Lung (tissue), 12 donors: ENCODE results near the gene SMAD2. TPM values are rescaled to one million over a fixed set of nuclear protein-coding genes. Genes with fewer than 3 reads are reported as not detected.

Experiments used
- ATAC-seq: fragments of 200-7000 bp; cut with Tn5 transposase; one replicate; pipeline ENCODE4 v1.9.1; 2020; ENCODE audit warnings: moderate number of reproducible peaks; ENCODE audit not compliant: insufficient read depth, low FRiP score
- DNase-seq, 3 donors: peaks; one replicate each; pipeline ENCODE4 v3.0.0-alpha.2; 2013 to 2017
- H3K27ac ChIP-seq, 2 donors: one replicate each; pipeline ENCODE4 v1.5.1; 2013; ENCODE audit warnings: mild to moderate bottlenecking in 2 of 2, moderate library complexity in 2 of 2, control low read depth in 1 of 2, inconsistent platforms in 1 of 2, low read depth in 1 of 2, low read length in 1 of 2
- H3K27me3 ChIP-seq, 3 donors: one replicate each; pipeline ENCODE4 v1.5.1; 2013; ENCODE audit warnings: low read length in 2 of 3; ENCODE audit not compliant: control insufficient read depth in 3 of 3, insufficient read depth in 3 of 3
- H3K36me3 ChIP-seq, 4 donors: one replicate each; pipeline ENCODE4 v1.5.1; 2013; ENCODE audit warnings: low read length in 4 of 4, mild to moderate bottlenecking in 1 of 4, moderate library complexity in 1 of 4; ENCODE audit not compliant: control insufficient read depth in 4 of 4, insufficient read depth in 4 of 4
- H3K4me1 ChIP-seq, 5 donors: one replicate each; pipeline ENCODE4 v1.5.1; 2013; ENCODE audit warnings: low read length in 5 of 5, mild to moderate bottlenecking in 2 of 5, moderate library complexity in 1 of 5; ENCODE audit not compliant: control insufficient read depth in 5 of 5, insufficient read depth in 5 of 5
- H3K4me3 ChIP-seq: one replicate; pipeline ENCODE4 v1.5.1; 2013; ENCODE audit warnings: mild to moderate bottlenecking, control low read depth, moderate library complexity
- H3K9ac ChIP-seq, 2 donors: one replicate each; pipeline ENCODE4 v1.5.1; 2013; ENCODE audit warnings: low read length in 2 of 2, control low read depth in 1 of 2; ENCODE audit not compliant: insufficient read depth in 1 of 2
- H3K9me3 ChIP-seq, 4 donors: one replicate each; pipeline ENCODE4 v1.5.1; 2013; ENCODE audit warnings: low read length in 3 of 4, mild to moderate bottlenecking in 1 of 4, moderate library complexity in 1 of 4; ENCODE audit not compliant: control insufficient read depth in 4 of 4, insufficient read depth in 3 of 4
- WGBS, 2 donors: extraction: QIAGEN DNeasy Blood & Tissue Kit; methylation state at CpG; one replicate each; pipeline ENCODE4 v1.1.7; 2013; 5-methylcytosine and 5-hydroxymethylcytosine counted together
- polyA plus RNA-seq, 2 donors: library from polyadenylated mRNA; stranded (reverse); fragments of 200-250 nt; gene quantifications; one replicate each; pipeline ENCODE4 v1.2.1, GENCODE V29; 2013
- total RNA-seq, 2 donors: library from RNA; depleted of rRNA in 1 of 2; stranded (reverse); fragments of >200 nt in 1 of 2; gene quantifications; one replicate each; pipeline ENCODE4 v1.2.1, GENCODE V29; 2014 to 2021
- TF ChIP-seq, protein P1 (sequence below): IDR thresholded peaks from 2 replicates; pipeline ENCODE4 v1.5.1; 2012; ENCODE audit warnings: mild to moderate bottlenecking; ENCODE audit errors: control extremely low read depth, extremely low read depth
- donor health status: control.
- donor health status: control.
- donor health status: Bipolar disorder and iron deficiency.
- donor health status: healthy.
- donor health status: DM: yes; HTN: yes; CAD: no.

The SMAD2 gene
- total and polyA plus RNA-seq, 4 donors = 30.6 to 161 (median 90.2) TPM

DNA sequence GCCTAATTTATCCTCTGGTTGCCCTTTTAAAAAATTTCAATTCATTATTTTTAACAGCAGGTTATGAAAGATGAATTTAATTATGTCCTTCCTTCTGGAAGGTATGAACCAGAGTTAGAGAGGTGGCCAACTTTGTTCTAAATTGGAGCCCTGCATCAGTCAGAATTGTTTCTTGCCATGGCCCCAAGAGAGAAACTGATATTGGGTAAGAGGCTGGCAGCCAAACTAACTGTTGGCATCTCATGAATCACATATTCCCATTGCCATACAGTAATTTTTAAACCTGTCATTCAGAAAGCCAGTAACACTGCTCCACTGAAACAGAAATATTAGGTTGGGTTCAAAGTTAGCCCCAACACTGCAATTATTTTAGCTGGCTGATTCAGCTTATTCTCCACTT is 67.4 kb downstream of the SMAD2 start:
- H3K27ac ChIP-seq = no peak overlapping the region
- H3K4me3 ChIP-seq = no peak overlapping the region
- peaks cover 3 to 29% (median 14%) of the 10 kb centered on the region in 4 donors for H3K36me3 ChIP-seq
- no peak for ATAC-seq
- TF ChIP-seq, protein P1, sequence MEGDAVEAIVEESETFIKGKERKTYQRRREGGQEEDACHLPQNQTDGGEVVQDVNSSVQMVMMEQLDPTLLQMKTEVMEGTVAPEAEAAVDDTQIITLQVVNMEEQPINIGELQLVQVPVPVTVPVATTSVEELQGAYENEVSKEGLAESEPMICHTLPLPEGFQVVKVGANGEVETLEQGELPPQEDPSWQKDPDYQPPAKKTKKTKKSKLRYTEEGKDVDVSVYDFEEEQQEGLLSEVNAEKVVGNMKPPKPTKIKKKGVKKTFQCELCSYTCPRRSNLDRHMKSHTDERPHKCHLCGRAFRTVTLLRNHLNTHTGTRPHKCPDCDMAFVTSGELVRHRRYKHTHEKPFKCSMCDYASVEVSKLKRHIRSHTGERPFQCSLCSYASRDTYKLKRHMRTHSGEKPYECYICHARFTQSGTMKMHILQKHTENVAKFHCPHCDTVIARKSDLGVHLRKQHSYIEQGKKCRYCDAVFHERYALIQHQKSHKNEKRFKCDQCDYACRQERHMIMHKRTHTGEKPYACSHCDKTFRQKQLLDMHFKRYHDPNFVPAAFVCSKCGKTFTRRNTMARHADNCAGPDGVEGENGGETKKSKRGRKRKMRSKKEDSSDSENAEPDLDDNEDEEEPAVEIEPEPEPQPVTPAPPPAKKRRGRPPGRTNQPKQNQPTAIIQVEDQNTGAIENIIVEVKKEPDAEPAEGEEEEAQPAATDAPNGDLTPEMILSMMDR = no peak
- H3K9ac ChIP-seq = no peak overlapping the region
- peaks cover 0 to 3% (median 0%) of the 10 kb centered on the region in 4 donors for H3K9me3 ChIP-seq
- no peak for DNase-seq
- H3K4me1 ChIP-seq = peaks cover 0 to 3% (median 0%) of the 10 kb centered on the region in 5 donors
- no peaks in the 10 kb centered on the region for H3K27me3 ChIP-seq

DNA sequence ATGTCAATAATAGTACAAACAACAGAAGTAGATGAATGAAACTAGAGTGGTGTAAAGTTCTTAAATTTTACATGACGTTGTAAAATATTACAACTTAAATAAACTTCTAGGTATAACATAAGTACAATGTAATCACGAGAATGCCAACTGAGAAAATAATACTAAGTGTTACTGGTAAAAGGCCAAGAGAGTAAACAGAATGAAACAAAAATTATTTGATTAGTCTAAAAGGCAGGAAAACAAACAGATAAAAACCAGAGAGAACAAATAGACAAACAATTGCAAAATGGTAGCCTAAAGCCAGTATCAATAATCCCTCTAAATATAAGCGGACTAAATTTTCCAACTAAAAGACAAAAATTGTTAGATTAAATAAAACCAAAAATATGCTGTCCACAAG is 71.9 kb downstream of the SMAD2 start:
- peaks cover 0 to 3% (median 0%) of the 10 kb centered on the region in 5 donors for H3K4me1 ChIP-seq
- no peak overlapping the region for H3K27ac ChIP-seq
- ATAC-seq = no peak
- H3K27me3 ChIP-seq = no peaks in the 10 kb centered on the region
- H3K9ac ChIP-seq = no peak overlapping the region
- peaks cover 4 to 42% (median 24%) of the 10 kb centered on the region in 4 donors for H3K36me3 ChIP-seq
- no peak overlapping the region for H3K4me3 ChIP-seq
- TF ChIP-seq, protein P1 = no peak
- H3K9me3 ChIP-seq = peaks cover 0 to 16% (median 6%) of the 10 kb centered on the region in 4 donors
- 91 to 95% methylated on average over 3 of the region's 3 CpGs for WGBS, 2 donors
- DNase-seq = no peak

DNA sequence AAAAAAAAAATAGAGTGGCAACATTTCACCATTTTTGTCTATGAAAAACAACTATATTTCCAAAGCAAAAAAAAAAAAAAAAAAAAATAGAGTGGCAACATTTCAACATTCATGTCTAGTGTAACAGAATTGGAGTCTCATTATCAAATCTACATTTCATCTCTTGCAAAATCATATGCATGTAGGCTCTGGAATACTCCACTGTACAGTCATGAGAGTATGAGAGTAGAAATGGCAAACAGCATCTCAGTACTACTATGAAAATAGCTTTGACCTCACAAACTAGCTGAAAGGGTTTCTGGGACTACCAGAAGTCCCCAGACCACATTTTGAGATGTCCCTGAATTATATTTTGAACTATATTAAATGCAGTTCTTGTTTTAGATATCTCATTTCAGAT is 82.8 kb downstream of the SMAD2 start:
- peaks cover 3 to 20% (median 12%) of the 10 kb centered on the region in 4 donors for H3K36me3 ChIP-seq
- ATAC-seq (no peak), DNase-seq (no peak)
- H3K27me3 ChIP-seq = no peaks in the 10 kb centered on the region
- H3K27ac ChIP-seq = no peak overlapping the region
- TF ChIP-seq, protein P1 = no peak
- H3K4me3 ChIP-seq = no peak overlapping the region
- no peaks in the 10 kb centered on the region for H3K9me3 ChIP-seq
- H3K4me1 ChIP-seq = no peaks in the 10 kb centered on the region
- no peak overlapping the region for H3K9ac ChIP-seq

DNA sequence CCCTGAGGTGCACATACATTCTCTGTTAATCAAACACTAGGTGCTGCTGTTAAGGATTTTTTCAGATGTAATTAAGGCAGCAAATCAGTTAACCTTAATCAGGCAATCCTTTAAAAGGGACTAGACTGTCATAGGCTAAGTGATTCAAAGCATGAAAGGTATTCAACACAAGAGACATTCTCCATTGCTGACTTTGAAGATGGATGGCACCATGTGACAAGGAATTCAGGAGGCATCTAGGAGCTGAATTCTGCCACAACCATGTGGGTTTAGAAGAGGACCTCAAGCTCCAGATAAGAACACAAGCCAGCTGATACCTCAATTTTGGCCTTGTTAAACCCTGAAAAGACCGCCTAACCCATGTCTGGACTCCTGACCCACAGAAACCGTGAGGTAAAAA is 84.0 kb downstream of the SMAD2 start:
- DNase-seq (no peak), ATAC-seq (no peak)
- WGBS, 2 donors = 96 to 98% methylated on average over 2 of the region's 2 CpGs
- peaks cover 8 to 26% (median 16%) of the 10 kb centered on the region in 4 donors for H3K36me3 ChIP-seq
- no peaks in the 10 kb centered on the region for H3K4me1 ChIP-seq
- H3K4me3 ChIP-seq = no peak overlapping the region
- TF ChIP-seq, protein P1 = no peak
- H3K9me3 ChIP-seq = no peaks in the 10 kb centered on the region
- no peak overlapping the region for H3K9ac ChIP-seq
- no peak overlapping the region for H3K27ac ChIP-seq
- no peaks in the 10 kb centered on the region for H3K27me3 ChIP-seq
